IMR-90 (cell line): ENCODE results near the gene NPTX1. TPM values are rescaled to one million over a fixed set of nuclear protein-coding genes. Genes with fewer than 3 reads are reported as not detected.

Source experiments
- ATAC-seq: fragments of 200-7000 bp; cut with Tn5 transposase; 2 replicates; pipeline ENCODE4 v1.9.1; 2020; ENCODE audit warnings: low read depth, mild to moderate bottlenecking, moderate library complexity
- BruUV-seq: library from RNA; stranded (reverse); fragments of 400-500 nt; replicated peaks from 2 replicates; lab custom pipeline; 2021; lab: Mats Ljungman, UMichigan
- CTCF ChIA-PET: fragments of 300-600 bp; formaldehyde crosslinking; extraction: SDS; loops from one replicate; lab custom pipeline; 2021; ENCODE audit warnings: antibody characterized with exemption; lab: Yijun Ruan, JAX
- POLR2A ChIA-PET: fragments of 300-600 bp; sonication (Branson Sonifier 250); formaldehyde crosslinking; loops from one replicate; lab custom pipeline; 2022; ENCODE audit warnings: antibody characterized with exemption; ENCODE audit not compliant: unreplicated experiment; lab: Charles Lee
- DNase-seq: peaks from one replicate; pipeline ENCODE4 v3.0.0; 2013
- H2AFZ ChIP-seq: replicated peaks from 2 replicates; pipeline ENCODE3; 2013; ENCODE audit warnings: low read length, mild to moderate bottlenecking; ENCODE audit not compliant: poor library complexity
- H2AK5ac ChIP-seq: 2 replicates; pipeline ENCODE4 v1.6.1; 2013; ENCODE audit warnings: low read depth, low read length, inconsistent platforms
- H2AK9ac ChIP-seq: replicated peaks from 2 replicates; pipeline ENCODE3; 2013; ENCODE audit warnings: mild to moderate bottlenecking, low read depth, low read length, moderate library complexity; ENCODE audit not compliant: poor library complexity
- H2BK120ac ChIP-seq: 2 replicates; pipeline ENCODE4 v1.6.1; 2013; ENCODE audit warnings: low read depth, low read length, inconsistent platforms
- H2BK15ac ChIP-seq: 3 replicates; pipeline ENCODE4 v1.6.1; 2013; ENCODE audit warnings: low read depth, low read length, inconsistent platforms
- H2BK20ac ChIP-seq: 2 replicates; pipeline ENCODE4 v1.6.1; 2013; ENCODE audit warnings: low read depth, mild to moderate bottlenecking, inconsistent platforms, low read length, moderate library complexity
- H2BK5ac ChIP-seq: 2 replicates; pipeline ENCODE4 v1.6.1; 2013; ENCODE audit warnings: mild to moderate bottlenecking, low read depth, low read length, inconsistent platforms; ENCODE audit not compliant: poor library complexity, severe bottlenecking
- H3K14ac ChIP-seq: replicated peaks from 2 replicates; pipeline ENCODE4 v1.6.1; 2013; ENCODE audit warnings: low read depth, low read length, inconsistent platforms
- H3K18ac ChIP-seq: 2 replicates; pipeline ENCODE4 v1.6.1; 2013; ENCODE audit warnings: low read depth, low read length, control low read depth
- H3K23ac ChIP-seq: 2 replicates; pipeline ENCODE4 v1.6.1; 2013; ENCODE audit warnings: low read depth, low read length, inconsistent platforms
- H3K27ac ChIP-seq: 2 replicates; pipeline ENCODE4 v1.5.1; 2013; ENCODE audit warnings: mild to moderate bottlenecking, control low read depth, low read length; ENCODE audit not compliant: insufficient read depth
- H3K27me3 ChIP-seq: 2 replicates; pipeline ENCODE4 v1.6.1; 2013; ENCODE audit warnings: low read length; ENCODE audit not compliant: control insufficient read depth, insufficient read depth
- H3K36me3 ChIP-seq: 2 replicates; pipeline ENCODE4 v1.6.1; 2013; ENCODE audit warnings: low read length, mixed read lengths; ENCODE audit not compliant: control insufficient read depth, insufficient read depth
- H3K4ac ChIP-seq: 2 replicates; pipeline ENCODE4 v1.6.1; 2013; ENCODE audit warnings: low read depth, low read length, inconsistent platforms
- H3K4me1 ChIP-seq: 2 replicates; pipeline ENCODE4 v1.6.1; 2013; ENCODE audit warnings: low read length, mixed read lengths; ENCODE audit not compliant: control insufficient read depth, insufficient read depth
- H3K4me2 ChIP-seq: 2 replicates; pipeline ENCODE4 v1.6.1; 2013; ENCODE audit warnings: low read depth, mild to moderate bottlenecking, control low read depth, low read length, moderate library complexity
- H3K4me3 ChIP-seq: 2 replicates; pipeline ENCODE4 v1.5.1; 2013; ENCODE audit warnings: low read depth, mild to moderate bottlenecking, control low read depth, low read length, moderate library complexity; ENCODE audit not compliant: insufficient read depth
- H3K56ac ChIP-seq: 2 replicates; pipeline ENCODE4 v1.6.1; 2013; ENCODE audit warnings: low read length, inconsistent platforms; ENCODE audit not compliant: insufficient read depth; ENCODE audit errors: extremely low read depth
- H3K79me1 ChIP-seq, 2 experiments: 2 replicates each; pipeline ENCODE4 v1.6.1; 2013; ENCODE audit warnings: low read length in 2 of 2, inconsistent platforms in 1 of 2, low read depth in 1 of 2
- H3K9ac ChIP-seq: 2 replicates; pipeline ENCODE4 v1.6.1; 2013; ENCODE audit warnings: low read depth, low read length, control low read depth
- H3K9me1 ChIP-seq: 2 replicates; pipeline ENCODE4 v1.6.1; 2013; ENCODE audit warnings: low read length, inconsistent platforms; ENCODE audit not compliant: insufficient read depth
- H3K9me3 ChIP-seq: 2 replicates; pipeline ENCODE4 v1.6.1; 2013; ENCODE audit warnings: low read length; ENCODE audit not compliant: control insufficient read depth, insufficient read depth
- H4K20me1 ChIP-seq: 2 replicates; pipeline ENCODE4 v1.6.1; 2013; ENCODE audit warnings: low read length, inconsistent platforms; ENCODE audit not compliant: insufficient read depth
- H4K5ac ChIP-seq: 2 replicates; pipeline ENCODE4 v1.6.1; 2013; ENCODE audit warnings: mild to moderate bottlenecking, low read depth, low read length, control low read depth
- H4K8ac ChIP-seq, 2 experiments: 2 replicates each; pipeline ENCODE4 v1.6.1; 2013; ENCODE audit warnings: low read depth in 2 of 2, low read length in 2 of 2, control low read depth in 1 of 2, inconsistent platforms in 1 of 2
- H4K91ac ChIP-seq: 2 replicates; pipeline ENCODE4 v1.6.1; 2013; ENCODE audit warnings: low read depth, low read length, inconsistent platforms; ENCODE audit not compliant: insufficient read depth
- CEBPB ChIP-seq: IDR thresholded peaks from 2 replicates; pipeline ENCODE4 v1.6.1; 2012; ENCODE audit warnings: low read depth, low read length, improper control_type of control experiment
- CHD1 ChIP-seq: IDR thresholded peaks from 2 replicates; pipeline ENCODE4 v1.6.1; 2012; ENCODE audit warnings: low read depth, low read length, improper control_type of control experiment
- ELK1 ChIP-seq: fragments of 150-350 bp; IDR thresholded peaks from 2 replicates; pipeline ENCODE4 v1.6.1; 2016; ENCODE audit warnings: low read depth, mild to moderate bottlenecking, low read length, moderate library complexity, borderline replicate concordance
- FOS ChIP-seq: fragments of 150-350 bp; IDR thresholded peaks from 2 replicates; pipeline ENCODE4 v1.6.1; 2016; ENCODE audit warnings: low read depth, low read length
- MAFK ChIP-seq: IDR thresholded peaks from 2 replicates; pipeline ENCODE4 v1.6.1; 2012; ENCODE audit warnings: low read depth, low read length, improper control_type of control experiment
- MAZ ChIP-seq: IDR thresholded peaks from 2 replicates; pipeline ENCODE4 v1.6.1; 2012; ENCODE audit warnings: low read depth, mild to moderate bottlenecking, low read length, improper control_type of control experiment, moderate library complexity, borderline replicate concordance
- MXI1 ChIP-seq: IDR thresholded peaks from 2 replicates; pipeline ENCODE4 v1.6.1; 2012; ENCODE audit warnings: low read depth, mild to moderate bottlenecking, low read length, moderate library complexity, borderline replicate concordance
- NFE2L2 ChIP-seq: fragments of 150-350 bp; IDR thresholded peaks from 2 replicates; pipeline ENCODE4 v1.6.1; 2016; ENCODE audit warnings: low read depth, mild to moderate bottlenecking, low read length
- POLR2A ChIP-seq: IDR thresholded peaks from 2 replicates; pipeline ENCODE4 v1.6.1; 2012; ENCODE audit warnings: mild to moderate bottlenecking, low read depth, low read length
- RAD21 ChIP-seq: IDR thresholded peaks from 2 replicates; pipeline ENCODE4 v1.6.1; 2012; ENCODE audit warnings: low read length, improper control_type of control experiment
- RCOR1 ChIP-seq: IDR thresholded peaks from 2 replicates; pipeline ENCODE4 v1.6.1; 2012; ENCODE audit warnings: mild to moderate bottlenecking, low read length, improper control_type of control experiment; ENCODE audit not compliant: insufficient replicate concordance
- RFX5 ChIP-seq: IDR thresholded peaks from 2 replicates; pipeline ENCODE4 v1.8.0; 2012; ENCODE audit warnings: low read depth, mild to moderate bottlenecking, low read length, moderate library complexity
- SMC3 ChIP-seq: fragments of 150-350 bp; IDR thresholded peaks from 2 replicates; pipeline ENCODE4 v1.6.1; 2016; ENCODE audit warnings: low read depth, mild to moderate bottlenecking, antibody characterized with exemption, low read length, moderate library complexity
- USF2 ChIP-seq: fragments of 150-350 bp; IDR thresholded peaks from 2 replicates; pipeline ENCODE4 v1.6.1; 2017; ENCODE audit warnings: mild to moderate bottlenecking, antibody characterized with exemption, low read length, low read depth
- WGBS, 2 experiments: methylation state at CpG; one replicate each; pipeline versions ENCODE4 v1.1.5 to v1.1.7; 2013; ENCODE audit warnings: missing lambda C conversion rate in 2 of 2; ENCODE audit not compliant: insufficient read length in 1 of 2; ENCODE audit errors: extremely low coverage in 2 of 2; 5-methylcytosine and 5-hydroxymethylcytosine counted together
- dilution Hi-C: fragments of 300-500 bp; cut with HindIII; formaldehyde crosslinking; loops from one replicate; pipeline ENCODE4 v1.14.3; 2018; ENCODE audit warnings: low sequenced_read_pairs; ENCODE audit not compliant: unreplicated experiment
- in situ Hi-C: fragments of 300-500 bp; cut with MboI; formaldehyde crosslinking; loops from 3 replicates; pipeline ENCODE4 v1.14.3; 2019; ENCODE audit warnings: low sequenced_read_pairs, inconsistent platforms, mixed read lengths
- intact Hi-C: fragments of 100-400 bp; cut with micrococcal nuclease; formaldehyde crosslinking; loops from 2 replicates; pipeline ENCODE4 v1.10.0; 2022
- polyA plus RNA-seq, 3 experiments: library from polyadenylated mRNA; depleted of rRNA; stranded (reverse); fragments of >200 nt; gene quantifications; 2 replicates each; pipeline ENCODE4 v1.2.3, GENCODE V29; 2012; ENCODE audit warnings: low replicate concordance in 1 of 3
- total RNA-seq: library from RNA; depleted of rRNA; stranded (reverse); fragments of >200 nt; gene quantifications from 2 replicates; pipeline ENCODE4 v1.2.3, GENCODE V29; 2012
- TF ChIP-seq, protein P1 (sequence below): conservative IDR thresholded peaks from 2 replicates; pipeline ENCODE4 v1.5.1; 2012; ENCODE audit warnings: mild to moderate bottlenecking, low read depth, low read length, improper control_type of control experiment

NPTX1 gene
- total and polyA plus RNA-seq, 2 of the 4 experiments (the other 2 are of a cell fraction), result 20.8 to 39.5 TPM

GRCh38 chr17:80487511-80487910 is 11.1 kb upstream of the NPTX1 start:
- no peak for ATAC-seq
- in situ Hi-C loops, result no loop called here
- no peak overlapping the region for H2BK15ac ChIP-seq

More at GRCh38 chr17:80487511-80487910, 11.1 kb upstream of the NPTX1 start:
- no peak overlapping the region for H3K4ac ChIP-seq
- TF ChIP-seq MAFK (no peak), POLR2A (no peak), SMC3 (no peak), CEBPB (no peak), MAZ (no peak), USF2 (no peak), NFE2L2 (no peak), FOS (no peak), RAD21 (no peak), CHD1 (no peak), RFX5 (no peak), ELK1 (no peak), MXI1 (no peak), RCOR1 (no peak)
- TF ChIP-seq, protein P1, sequence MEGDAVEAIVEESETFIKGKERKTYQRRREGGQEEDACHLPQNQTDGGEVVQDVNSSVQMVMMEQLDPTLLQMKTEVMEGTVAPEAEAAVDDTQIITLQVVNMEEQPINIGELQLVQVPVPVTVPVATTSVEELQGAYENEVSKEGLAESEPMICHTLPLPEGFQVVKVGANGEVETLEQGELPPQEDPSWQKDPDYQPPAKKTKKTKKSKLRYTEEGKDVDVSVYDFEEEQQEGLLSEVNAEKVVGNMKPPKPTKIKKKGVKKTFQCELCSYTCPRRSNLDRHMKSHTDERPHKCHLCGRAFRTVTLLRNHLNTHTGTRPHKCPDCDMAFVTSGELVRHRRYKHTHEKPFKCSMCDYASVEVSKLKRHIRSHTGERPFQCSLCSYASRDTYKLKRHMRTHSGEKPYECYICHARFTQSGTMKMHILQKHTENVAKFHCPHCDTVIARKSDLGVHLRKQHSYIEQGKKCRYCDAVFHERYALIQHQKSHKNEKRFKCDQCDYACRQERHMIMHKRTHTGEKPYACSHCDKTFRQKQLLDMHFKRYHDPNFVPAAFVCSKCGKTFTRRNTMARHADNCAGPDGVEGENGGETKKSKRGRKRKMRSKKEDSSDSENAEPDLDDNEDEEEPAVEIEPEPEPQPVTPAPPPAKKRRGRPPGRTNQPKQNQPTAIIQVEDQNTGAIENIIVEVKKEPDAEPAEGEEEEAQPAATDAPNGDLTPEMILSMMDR, result no peak
- H2BK120ac ChIP-seq, result no peak overlapping the region
- H3K27ac ChIP-seq, result no peak overlapping the region
- 31% methylated on average over 4 of the region's 7 CpGs; no CpG with 5 or more reads in 1 of the 2 experiments for WGBS, 2 experiments
- H3K9ac ChIP-seq, result no peak overlapping the region
- H2AFZ ChIP-seq, result no peak overlapping the region
- H3K9me1 ChIP-seq, result peaks cover 3% of the 10 kb centered on the region; the same call in 1 of the 2 replicates
- H4K8ac ChIP-seq, result no peak overlapping the region
- no peak overlapping the region for H3K4me2 ChIP-seq
- no peak overlapping the region for H3K18ac ChIP-seq
- intact Hi-C loops (no loop called here), dilution Hi-C loops (no loop called here)
- H4K5ac ChIP-seq, result no peak overlapping the region
- H2BK5ac ChIP-seq, result no peak overlapping the region
- H4K91ac ChIP-seq, result no peak overlapping the region
- DNase-seq, result no peak
- H2AK9ac ChIP-seq, result no peak overlapping the region
- no peak overlapping the region for H3K14ac ChIP-seq
- POLR2A ChIA-PET, result no interaction called here
- peaks cover 3% of the 10 kb centered on the region; the same call in 1 of the 2 replicates for H4K20me1 ChIP-seq
- no peaks in the 10 kb centered on the region for H3K36me3 ChIP-seq
- BruUV-seq, result no TSS peak
- H2BK20ac ChIP-seq, result no peak overlapping the region
- H3K27me3 ChIP-seq, result peaks cover 47% of the 10 kb centered on the region
- H3K9me3 ChIP-seq, result peaks cover 7% of the 10 kb centered on the region; the same call in 1 of the 2 replicates
- H3K4me1 ChIP-seq, result no peaks in the 10 kb centered on the region; the same call in 1 of the 2 replicates
- H3K23ac ChIP-seq, result no peak overlapping the region
- H3K56ac ChIP-seq, result no peak overlapping the region
- H2AK5ac ChIP-seq, result no peak overlapping the region
- no peaks in the 10 kb centered on the region for H3K79me1 ChIP-seq
- CTCF ChIA-PET, result no interaction called here
- H3K4me3 ChIP-seq, result no peak overlapping the region
